Measurements from ENCODE around the gene ELFN1.

- TF ChIP-seq PBX3 (IDR thresholded peaks at IDR 0.05; ENCODE audit: insufficient replicate concordance, low read depth, low read length) (peak; percentile 17), CTCF (IDR thresholded peaks at IDR 0.05 in 2 of 3, conservative IDR thresholded peaks at IDR 0.05 in 1 of 3; ENCODE audit: control insufficient read depth in 2 of 3, extremely low read depth in 1 of 3, insufficient read depth in 1 of 3, low read depth in 3 of 3, low read length in 3 of 3) (no peak), EZH2 (IDR thresholded peaks at IDR 0.05; ENCODE audit: borderline replicate concordance, control insufficient read depth, low read depth, low read length) (no peak), RAD21 (IDR thresholded peaks at IDR 0.05; ENCODE audit: insufficient read depth, low read depth, low read length) (no peak), POLR2A (IDR thresholded peaks at IDR 0.05; ENCODE audit: low read depth, low read length) (no peak), ASH2L (IDR thresholded peaks at IDR 0.05; ENCODE audit: borderline replicate concordance, low read depth) (no peak), ZNF274 (IDR thresholded peaks at IDR 0.05; ENCODE audit: insufficient read depth, insufficient read length) (no peak), WRNIP1 (IDR thresholded peaks at IDR 0.05; ENCODE audit: borderline replicate concordance, low read depth, low read length) (no peak), RCOR1 (conservative IDR thresholded peaks at IDR 0.05; ENCODE audit: low read depth, low read length) (no peak), TCF12 (IDR thresholded peaks at IDR 0.05; ENCODE audit: low read depth, low read length) (no peak)
Observed at GRCh38 chr7:1700536-1701333, 30.7 kb downstream of the ELFN1 start.

All from GM12878 (cell line).